ENCODE results near the gene PCDH1. TPM values are rescaled to one million over a fixed set of nuclear protein-coding genes. Genes with fewer than 3 reads are reported as not detected.
A peak's percentile ranks its signal among the peaks of the same experiment; 100 is the strongest.

PCDH1 gene
- total RNA-seq, 1 donor from 2014 or later = 10.6 TPM

- no peak for DNase-seq (ENCODE audit: low read depth)
Observed at GRCh38 chr5:141873933-141874261, 4.3 kb downstream of the PCDH1 start.

GRCh38 chr5:141872496-141873356 is 5.5 kb downstream of the PCDH1 start:
- no peak for DNase-seq (ENCODE audit: low read depth)

- no peak for DNase-seq (ENCODE audit: low read depth)
Observed at GRCh38 chr5:141871870-141872269, 6.3 kb downstream of the PCDH1 start.

GRCh38 chr5:141870871-141871270 is 7.3 kb downstream of the PCDH1 start:
- peak; percentile 51 for DNase-seq (ENCODE audit: low read depth)

GRCh38 chr5:141870228-141870627 is 8.0 kb downstream of the PCDH1 start:
- peak; percentile 49 for DNase-seq (ENCODE audit: low read depth)

- DNase-seq (ENCODE audit: low read depth) = peak; percentile 58
Observed at GRCh38 chr5:141869514-141869913, 8.7 kb downstream of the PCDH1 start.

- DNase-seq (ENCODE audit: low read depth) = no peak
Observed at GRCh38 chr5:141869040-141869439, 9.2 kb downstream of the PCDH1 start.

- DNase-seq (ENCODE audit: low read depth) = no peak
Observed at GRCh38 chr5:141868541-141868940, 9.7 kb downstream of the PCDH1 start.

GRCh38 chr5:141867651-141868050 is 10.6 kb downstream of the PCDH1 start:
- no peak for DNase-seq (ENCODE audit: low read depth)

GRCh38 chr5:141867139-141867538 is 11.1 kb downstream of the PCDH1 start:
- DNase-seq (ENCODE audit: low read depth) = no peak

- DNase-seq (ENCODE audit: low read depth) = peak; percentile 46
Observed at GRCh38 chr5:141866096-141866495, 12.1 kb downstream of the PCDH1 start.

- DNase-seq (ENCODE audit: low read depth) = no peak
Observed at GRCh38 chr5:141865406-141865805, 12.8 kb downstream of the PCDH1 start.

- DNase-seq (ENCODE audit: low read depth) = no peak
Observed at GRCh38 chr5:141864371-141865370, 13.5 kb downstream of the PCDH1 start.

- DNase-seq (ENCODE audit: low read depth) = no peak
Observed at GRCh38 chr5:141863569-141864178, 14.5 kb downstream of the PCDH1 start.

GRCh38 chr5:141862936-141863543 is 15.2 kb downstream of the PCDH1 start:
- no peak for DNase-seq (ENCODE audit: low read depth)

GRCh38 chr5:141861194-141861593 is 17.0 kb downstream of the PCDH1 start:
- no peak for DNase-seq (ENCODE audit: low read depth)

GRCh38 chr5:141858079-141858765 is 20.0 kb downstream of the PCDH1 start:
- no peak for DNase-seq (ENCODE audit: low read depth)

- no peak for DNase-seq (ENCODE audit: low read depth)
Observed at GRCh38 chr5:141857226-141857625, 21.0 kb downstream of the PCDH1 start.

GRCh38 chr5:141856037-141856790 is 22.0 kb downstream of the PCDH1 start:
- no peak for DNase-seq (ENCODE audit: low read depth)

- no peak for DNase-seq (ENCODE audit: low read depth)
Observed at GRCh38 chr5:141855265-141856036, 22.8 kb downstream of the PCDH1 start.
